Endothelial cell of umbilical vein (primary cell): Measurements from ENCODE around the gene ATP6V0A4. TPM values are rescaled to one million over a fixed set of nuclear protein-coding genes. Genes with fewer than 3 reads are reported as not detected.

ENCODE experiments used
- BruUV-seq: library from RNA; stranded (reverse); fragments of 400-500 nt; replicated peaks from 2 replicates; lab custom pipeline; 2021; lab: Mats Ljungman, UMichigan
- CTCF ChIA-PET: fragments of 300-600, 350-600 bp; sonication (Branson Sonifier 250); formaldehyde crosslinking; loops from one replicate; lab custom pipeline; 2021; ENCODE audit warnings: antibody characterized with exemption, inconsistent platforms; lab: Charles Lee
- POLR2A ChIA-PET: fragments of 300-600, 350-600 bp; sonication (Branson Sonifier 250); formaldehyde crosslinking; loops from one replicate; lab custom pipeline; 2021; ENCODE audit warnings: antibody characterized with exemption, inconsistent platforms; lab: Charles Lee
- DNase-seq: peaks from one replicate; pipeline ENCODE4 v3.0.0-alpha.2; 2011; ENCODE audit warnings: low read depth, low spot score
- FAIRE-seq: peaks from 2 replicates; lab custom pipeline; 2011; peaks lifted over from hg19 to GRCh38; lab: Jason Lieb, UNC
- H2AFZ ChIP-seq: 2 replicates; pipeline ENCODE4 v1.6.0; 2012; ENCODE audit warnings: low read depth, low read length, control low read depth, inconsistent platforms
- H3K27ac ChIP-seq: 2 replicates; pipeline ENCODE4 v1.5.1; 2011; ENCODE audit warnings: low read depth, mild to moderate bottlenecking, control low read depth, low read length, moderate library complexity; ENCODE audit not compliant: insufficient read depth
- H3K27me3 ChIP-seq, 2 experiments: 2 replicates each; pipeline versions ENCODE4 v1.6.0 to v1.6.1; 2011; ENCODE audit warnings: low read length in 2 of 2, mixed read lengths in 1 of 2; ENCODE audit not compliant: control insufficient read depth in 2 of 2, insufficient read depth in 2 of 2
- H3K36me3 ChIP-seq, 2 experiments: 2 replicates in 1 of 2; 3 replicates in 1 of 2; pipeline ENCODE4 v1.5.1; 2011; ENCODE audit warnings: low read length in 2 of 2, mild to moderate bottlenecking in 1 of 2, moderate library complexity in 1 of 2; ENCODE audit not compliant: control insufficient read depth in 2 of 2, insufficient read depth in 2 of 2; ENCODE audit errors: extremely low read depth in 1 of 2
- H3K4me1 ChIP-seq: 3 replicates; pipeline ENCODE4 v1.5.1; 2011; ENCODE audit warnings: mild to moderate bottlenecking, low read length; ENCODE audit not compliant: control insufficient read depth, insufficient read depth; ENCODE audit errors: extremely low read depth
- H3K4me2 ChIP-seq: 2 replicates; pipeline ENCODE4 v1.6.1; 2011; ENCODE audit warnings: low read length, control low read depth, mixed read lengths; ENCODE audit not compliant: insufficient read depth
- H3K4me3 ChIP-seq, 3 experiments: fragments of 200-600 bp in 1 of 3; sonication (generic), shearing (Covaris generic) in 1 of 3; replicated peaks in 1 of 3; 2 replicates each; pipeline ENCODE4 v1.5.1; 2011 to 2016; ENCODE audit warnings: control low read depth in 3 of 3, low read length in 3 of 3, mild to moderate bottlenecking in 2 of 3, inconsistent platforms in 1 of 3, low read depth in 1 of 3, moderate library complexity in 1 of 3; ENCODE audit not compliant: insufficient read depth in 1 of 3
- H3K79me2 ChIP-seq: 2 replicates; pipeline ENCODE4 v1.6.0; 2012; ENCODE audit warnings: low read length, inconsistent platforms; ENCODE audit not compliant: control insufficient read depth, insufficient read depth
- H3K9ac ChIP-seq: replicated peaks from 2 replicates; pipeline ENCODE3; 2011; ENCODE audit warnings: low read length, control low read depth; ENCODE audit not compliant: insufficient read depth; ENCODE audit errors: extremely low read depth
- H3K9me1 ChIP-seq: replicated peaks from 3 replicates; pipeline ENCODE4 v1.6.0; 2011; ENCODE audit warnings: mild to moderate bottlenecking, low read length; ENCODE audit not compliant: control insufficient read depth, insufficient read depth; ENCODE audit errors: extremely low read depth
- H3K9me3 ChIP-seq: replicated peaks from 2 replicates; pipeline ENCODE4 v1.5.1; 2012; ENCODE audit warnings: low read length, inconsistent platforms; ENCODE audit not compliant: control insufficient read depth, insufficient read depth
- H4K20me1 ChIP-seq: replicated peaks from 2 replicates; pipeline ENCODE3; 2011; ENCODE audit warnings: mild to moderate bottlenecking, low read length; ENCODE audit not compliant: control insufficient read depth, insufficient read depth; ENCODE audit errors: extremely low read depth
- CTCF ChIP-seq, 2 donors: IDR thresholded peaks; 1 replicate in 1 of 2; 2 replicates in 1 of 2; pipeline ENCODE4 v1.5.1; 2011; ENCODE audit warnings: low read length in 2 of 2, mild to moderate bottlenecking in 2 of 2, moderate library complexity in 2 of 2, control low read depth in 1 of 2, inconsistent platforms in 1 of 2, low read depth in 1 of 2; ENCODE audit not compliant: insufficient read depth in 1 of 2; ENCODE audit errors: extremely low read depth in 1 of 2
- EZH2 ChIP-seq: IDR thresholded peaks from 2 replicates; pipeline ENCODE4 v1.6.1; 2012; ENCODE audit warnings: borderline replicate concordance, low read depth, mild to moderate bottlenecking, moderate library complexity, low read length, inconsistent platforms; ENCODE audit not compliant: severe bottlenecking
- FOS ChIP-seq: IDR thresholded peaks from 2 replicates; pipeline ENCODE4 v1.6.1; 2011; ENCODE audit warnings: mild to moderate bottlenecking, low read length, moderate library complexity, borderline replicate concordance; ENCODE audit not compliant: insufficient read depth
- GATA2 ChIP-seq: IDR thresholded peaks from 2 replicates; pipeline ENCODE4 v1.7.0; 2011; ENCODE audit warnings: low read depth, mild to moderate bottlenecking, moderate library complexity, mixed read lengths, low read length; ENCODE audit not compliant: insufficient read length, insufficient read depth
- JUN ChIP-seq: IDR thresholded peaks from 2 replicates; pipeline ENCODE4 v1.6.1; 2011; ENCODE audit warnings: borderline replicate concordance, low read depth; ENCODE audit not compliant: insufficient read length, insufficient read depth
- MAX ChIP-seq: IDR thresholded peaks from 2 replicates; pipeline ENCODE4 v1.6.1; 2011; ENCODE audit not compliant: insufficient read depth, insufficient read length
- MYC ChIP-seq: IDR thresholded peaks from one replicate; pipeline ENCODE4 v1.6.1; 2011; ENCODE audit warnings: mild to moderate bottlenecking, low read depth, low read length
- POLR2A ChIP-seq: IDR thresholded peaks from 2 replicates; pipeline ENCODE4 v1.6.1; 2012; ENCODE audit warnings: low read depth, mild to moderate bottlenecking, control low read depth, low read length
- POLR2AphosphoS5 ChIP-seq: IDR thresholded peaks from 2 replicates; pipeline ENCODE4 v1.6.1; 2012; ENCODE audit warnings: low read depth, mild to moderate bottlenecking, control low read depth, low read length, moderate library complexity; ENCODE audit not compliant: insufficient read depth
- dilution Hi-C: fragments of 300-500 bp; cut with MboI; formaldehyde crosslinking; loops from one replicate; pipeline ENCODE4 v1.15.0; 2019; ENCODE audit warnings: low sequenced_read_pairs; ENCODE audit not compliant: extremely low pct_ligation_motif_present
- intact Hi-C: fragments of 100-400 bp; cut with micrococcal nuclease; formaldehyde crosslinking; loops from one replicate; pipeline ENCODE4 v1.10.0; 2022
- polyA plus RNA-seq, 4 experiments: library from polyadenylated mRNA; depleted of rRNA in 3 of 4; stranded (reverse) in 3 of 4; unstranded in 1 of 4; fragments of >200 nt; gene quantifications; 2 replicates each; pipeline versions ENCODE4 v1.2.1 to v1.2.3, GENCODE V29; 2011 to 2012; ENCODE audit warnings: missing spikeins in 1 of 4
- total RNA-seq: library from RNA; stranded (reverse); gene quantifications from 2 replicates; pipeline ENCODE4 v1.2.3, GENCODE V29; 2021

ATP6V0A4 gene
- total and polyA plus RNA-seq, 2 donors (not counting 3 experiments of a cell fraction or from before 2014, with no cell fraction given): 0.07 to 0.24 TPM

GRCh38 chr7:138684340-138684739 lies 113.7 kb downstream of the ATP6V0A4 start:
- ChIA-PET CTCF (no interaction called here), POLR2A (no interaction called here)
- DNase-seq: no peak
- Histone ChIP-seq H3K4me3 (no peak overlapping the region), H4K20me1 (no peaks in the 10 kb centered on the region), H3K79me2 (no peaks in the 10 kb centered on the region), H3K4me1 (no peaks in the 10 kb centered on the region), H2AFZ (no peak overlapping the region), H3K27ac (no peak overlapping the region), H3K27me3 (no peaks in the 10 kb centered on the region), H3K9me3 (no peaks in the 10 kb centered on the region), H3K36me3 (no peaks in the 10 kb centered on the region), H3K4me2 (no peak overlapping the region), H3K9ac (no peak overlapping the region), H3K9me1 (no peaks in the 10 kb centered on the region)
- intact Hi-C loops (no loop called here), dilution Hi-C loops (no loop called here)
- no peak for FAIRE-seq
- BruUV-seq: no TSS peak
- TF ChIP-seq POLR2AphosphoS5: no peak
- no peak for TF ChIP-seq POLR2A
- TF ChIP-seq JUN: no peak
- no peak for TF ChIP-seq GATA2
- no peak for TF ChIP-seq EZH2
- TF ChIP-seq FOS: no peak
- TF ChIP-seq MYC: no peak
- no peak for TF ChIP-seq MAX
- no peak for TF ChIP-seq CTCF (IDR thresholded peaks at IDR 0.05; ENCODE audit: extremely low read depth in 1 of 2, insufficient read depth in 1 of 2, low read depth in 1 of 2, low read length in 2 of 2)
